Upper lobe of right lung (tissue), 1 donor: Measurements from ENCODE around the gene FANCM. TPM values are rescaled to one million over a fixed set of nuclear protein-coding genes. Genes with fewer than 3 reads are reported as not detected.

Source experiments
- ATAC-seq: fragments of 200-7000 bp; cut with Tn5 transposase; one replicate; pipeline ENCODE4 v1.9.1; 2020; ENCODE audit warnings: mild to moderate bottlenecking, moderate library complexity
- DNase-seq: peaks from one replicate; pipeline ENCODE4 v3.0.0-alpha.2; 2020
- H3K27ac ChIP-seq: fragments of 200-600 bp; one replicate; pipeline ENCODE4 v1.8.0; 2022
- H3K27me3 ChIP-seq: fragments of 200-600 bp; one replicate; pipeline ENCODE4 v1.8.0; 2022; ENCODE audit warnings: mild to moderate bottlenecking
- H3K36me3 ChIP-seq: fragments of 200-600 bp; one replicate; pipeline ENCODE4 v1.8.0; 2022
- H3K4me1 ChIP-seq: fragments of 200-600 bp; one replicate; pipeline ENCODE4 v1.8.0; 2022
- H3K4me3 ChIP-seq: fragments of 200-600 bp; one replicate; pipeline ENCODE4 v1.8.0; 2022; ENCODE audit warnings: mild to moderate bottlenecking
- H3K9me3 ChIP-seq: fragments of 200-600 bp; one replicate; pipeline ENCODE4 v1.8.0; 2022
- CTCF ChIP-seq: fragments of 200-600 bp; IDR thresholded peaks from one replicate; pipeline ENCODE4 v1.8.0; 2022; ENCODE audit warnings: antibody characterized with exemption
- intact Hi-C: fragments of 100-400 bp; cut with DNase I; formaldehyde crosslinking; loops from one replicate; pipeline ENCODE4 v1.11.0; 2022
- total RNA-seq: library from RNA; stranded (reverse); fragmentation: NEBNext Ultra II Directional; extraction: Animal tissue kit (Norgen Biotek cat#: 25700); gene quantifications from one replicate; pipeline ENCODE4 v1.2.1, GENCODE V29; 2021
- donor health status: DM: no; HTN: yes; CAD: no; lungs with severe emphysema.

FANCM gene
- total RNA-seq, 1 donor from 2014 or later: 3.1 TPM

GRCh38 chr14:45181329-45181728 lies 45.6 kb downstream of the FANCM start:
- no peak for TF ChIP-seq CTCF
- ATAC-seq (no peak), DNase-seq (no peak)
- H3K27me3 ChIP-seq: no peaks in the 10 kb centered on the region
- no peaks in the 10 kb centered on the region for H3K9me3 ChIP-seq
- intact Hi-C loops: no loop called here
- no peaks in the 10 kb centered on the region for H3K36me3 ChIP-seq
- no peak overlapping the region for H3K27ac ChIP-seq
- no peak overlapping the region for H3K4me3 ChIP-seq
- no peaks in the 10 kb centered on the region for H3K4me1 ChIP-seq

- no peak for ATAC-seq
- DNase-seq: no peak
- Histone ChIP-seq H3K27ac (no peak overlapping the region), H3K4me3 (no peak overlapping the region), H3K27me3 (no peaks in the 10 kb centered on the region), H3K36me3 (no peaks in the 10 kb centered on the region), H3K4me1 (no peaks in the 10 kb centered on the region), H3K9me3 (no peaks in the 10 kb centered on the region)
- intact Hi-C loops: no loop called here
- no peak for TF ChIP-seq CTCF
Measured at GRCh38 chr14:45181806-45182205, 46.1 kb downstream of the FANCM start.

- H3K4me3 ChIP-seq: no peak overlapping the region
- H3K9me3 ChIP-seq: no peaks in the 10 kb centered on the region
- no peak overlapping the region for H3K27ac ChIP-seq
- H3K36me3 ChIP-seq: peaks cover 5% of the 10 kb centered on the region
- no peak for TF ChIP-seq CTCF
- DNase-seq: no peak
- no peaks in the 10 kb centered on the region for H3K4me1 ChIP-seq
- no peak for ATAC-seq
- intact Hi-C loops: no loop called here
- H3K27me3 ChIP-seq: no peaks in the 10 kb centered on the region
Measured at GRCh38 chr14:45185100-45185814, 49.5 kb downstream of the FANCM start.

GRCh38 chr14:45194964-45195363 lies 59.2 kb downstream of the FANCM start:
- no peaks in the 10 kb centered on the region for H3K36me3 ChIP-seq
- H3K9me3 ChIP-seq: no peaks in the 10 kb centered on the region
- no peak overlapping the region for H3K27ac ChIP-seq
- intact Hi-C loops: no loop called here
- TF ChIP-seq CTCF: no peak
- DNase-seq (no peak), ATAC-seq (no peak)
- H3K27me3 ChIP-seq: no peaks in the 10 kb centered on the region
- no peaks in the 10 kb centered on the region for H3K4me1 ChIP-seq
- no peak overlapping the region for H3K4me3 ChIP-seq

- no peak for TF ChIP-seq CTCF
- peaks cover 17% of the 10 kb centered on the region for H3K36me3 ChIP-seq
- no peak overlapping the region for H3K27ac ChIP-seq
- H3K9me3 ChIP-seq: no peaks in the 10 kb centered on the region
- ATAC-seq (no peak), DNase-seq (no peak)
- H3K27me3 ChIP-seq: no peaks in the 10 kb centered on the region
- no peak overlapping the region for H3K4me3 ChIP-seq
- H3K4me1 ChIP-seq: no peaks in the 10 kb centered on the region
- intact Hi-C loops: no loop called here
Measured at GRCh38 chr14:45198551-45198950, 62.8 kb downstream of the FANCM start.

- H3K36me3 ChIP-seq: peaks cover 17% of the 10 kb centered on the region
- no peaks in the 10 kb centered on the region for H3K4me1 ChIP-seq
- ATAC-seq: no peak
- no peak for TF ChIP-seq CTCF
- no peaks in the 10 kb centered on the region for H3K27me3 ChIP-seq
- H3K27ac ChIP-seq: no peak overlapping the region
- DNase-seq: no peak
- H3K4me3 ChIP-seq: no peak overlapping the region
- intact Hi-C loops: no loop called here
- no peaks in the 10 kb centered on the region for H3K9me3 ChIP-seq
Measured at GRCh38 chr14:45199230-45199629, 63.5 kb downstream of the FANCM start.
